Measurements from ENCODE around the gene TCF12.

TCF12 gene

DNA sequence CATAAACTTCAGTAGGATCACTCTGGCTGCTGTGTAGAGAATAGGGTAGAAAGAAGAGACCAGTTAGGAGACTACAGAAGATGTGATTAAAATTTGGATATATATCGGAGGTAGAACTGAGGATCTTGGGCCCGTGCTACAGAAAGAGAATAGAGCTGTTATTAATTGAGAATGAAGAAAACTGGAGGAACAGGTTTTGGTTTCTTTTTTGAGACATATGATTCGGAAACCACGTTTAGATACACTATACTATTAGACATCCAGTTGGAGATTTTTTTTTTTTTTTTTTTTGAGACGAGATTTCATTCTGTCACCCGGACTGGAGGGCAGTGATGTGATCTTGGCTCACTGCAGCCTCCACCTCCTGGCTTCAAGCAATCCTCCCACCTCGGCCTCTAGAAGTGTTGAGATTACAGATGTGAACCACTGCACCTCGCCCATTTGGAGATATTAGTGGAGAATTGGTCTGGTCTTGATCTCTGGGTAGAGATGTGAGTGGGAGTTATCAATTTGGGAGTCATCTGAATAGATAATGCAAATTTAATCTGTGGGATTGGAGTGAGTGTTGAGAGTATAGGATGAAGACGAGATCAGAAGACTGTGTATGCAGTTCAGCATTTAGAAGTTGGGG lies 50.9 kb downstream of the TCF12 start:
- H3K36me3 ChIP-seq, result no peaks in the 10 kb centered on the region
- no peaks in the 10 kb centered on the region for H3K27me3 ChIP-seq
- DNase-seq, result no peak
- TF ChIP-seq, protein P1, sequence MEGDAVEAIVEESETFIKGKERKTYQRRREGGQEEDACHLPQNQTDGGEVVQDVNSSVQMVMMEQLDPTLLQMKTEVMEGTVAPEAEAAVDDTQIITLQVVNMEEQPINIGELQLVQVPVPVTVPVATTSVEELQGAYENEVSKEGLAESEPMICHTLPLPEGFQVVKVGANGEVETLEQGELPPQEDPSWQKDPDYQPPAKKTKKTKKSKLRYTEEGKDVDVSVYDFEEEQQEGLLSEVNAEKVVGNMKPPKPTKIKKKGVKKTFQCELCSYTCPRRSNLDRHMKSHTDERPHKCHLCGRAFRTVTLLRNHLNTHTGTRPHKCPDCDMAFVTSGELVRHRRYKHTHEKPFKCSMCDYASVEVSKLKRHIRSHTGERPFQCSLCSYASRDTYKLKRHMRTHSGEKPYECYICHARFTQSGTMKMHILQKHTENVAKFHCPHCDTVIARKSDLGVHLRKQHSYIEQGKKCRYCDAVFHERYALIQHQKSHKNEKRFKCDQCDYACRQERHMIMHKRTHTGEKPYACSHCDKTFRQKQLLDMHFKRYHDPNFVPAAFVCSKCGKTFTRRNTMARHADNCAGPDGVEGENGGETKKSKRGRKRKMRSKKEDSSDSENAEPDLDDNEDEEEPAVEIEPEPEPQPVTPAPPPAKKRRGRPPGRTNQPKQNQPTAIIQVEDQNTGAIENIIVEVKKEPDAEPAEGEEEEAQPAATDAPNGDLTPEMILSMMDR (IDR thresholded peaks at IDR 0.05), result no peak
- H3K9me3 ChIP-seq, result no peaks in the 10 kb centered on the region
- no peak overlapping the region for H3K4me3 ChIP-seq
- peaks cover 0 to 39% (median 5%) of the 10 kb centered on the region in 4 donors for H3K4me1 ChIP-seq
- intact Hi-C loops (cut with DNase I; ENCODE audit: low total_unique reads), result no loop called here
- H3K27ac ChIP-seq, result no peak overlapping the region

GRCh38 chr15:56971571-56971970 lies 53.1 kb downstream of the TCF12 start:
- no peak overlapping the region for H3K4me3 ChIP-seq
- intact Hi-C loops (cut with DNase I; ENCODE audit: low total_unique reads), result no loop called here
- no peak for DNase-seq
- H3K4me1 ChIP-seq, result peaks cover 0 to 23% (median 4%) of the 10 kb centered on the region in 4 donors
- no peak overlapping the region for H3K27ac ChIP-seq
- no peaks in the 10 kb centered on the region for H3K36me3 ChIP-seq
- TF ChIP-seq, protein P1 (IDR thresholded peaks at IDR 0.05), result no peak
- H3K27me3 ChIP-seq, result no peaks in the 10 kb centered on the region
- H3K9me3 ChIP-seq, result no peaks in the 10 kb centered on the region

DNA sequence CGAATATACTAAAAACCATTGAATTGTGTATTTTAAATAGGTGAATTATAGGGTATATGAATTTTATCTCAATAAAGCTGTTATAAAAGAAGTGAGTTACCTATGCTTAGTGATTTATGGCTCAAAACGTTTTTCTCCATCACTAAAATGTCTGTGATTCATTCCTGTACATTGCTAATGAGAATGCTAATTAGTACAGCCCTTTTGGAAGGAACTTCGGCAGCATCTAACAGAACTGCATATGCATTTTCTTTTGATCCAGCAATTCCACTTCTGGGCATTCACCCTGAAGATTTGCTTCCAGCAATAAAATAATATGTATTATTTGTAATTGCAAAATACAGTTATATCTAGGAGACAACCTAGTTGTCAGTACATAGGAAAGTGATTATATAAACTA lies 53.6 kb downstream of the TCF12 start:
- Histone ChIP-seq H3K9me3 (no peaks in the 10 kb centered on the region), H3K36me3 (no peaks in the 10 kb centered on the region), H3K4me1 (peaks cover 0 to 24% (median 6%) of the 10 kb centered on the region in 4 donors), H3K4me3 (no peak overlapping the region), H3K27me3 (no peaks in the 10 kb centered on the region), H3K27ac (no peak overlapping the region)
- DNase-seq, result no peak
- intact Hi-C loops (cut with DNase I; ENCODE audit: low total_unique reads), result no loop called here
- TF ChIP-seq, protein P1 (IDR thresholded peaks at IDR 0.05), result no peak

- Histone ChIP-seq H3K36me3 (no peaks in the 10 kb centered on the region), H3K27ac (no peak overlapping the region), H3K9me3 (no peaks in the 10 kb centered on the region), H3K4me3 (no peak overlapping the region), H3K4me1 (peaks cover 0 to 24% (median 8%) of the 10 kb centered on the region in 4 donors), H3K27me3 (no peaks in the 10 kb centered on the region)
- DNase-seq, result no peak
- TF ChIP-seq, protein P1 (IDR thresholded peaks at IDR 0.05), result no peak
- intact Hi-C loops (cut with DNase I; ENCODE audit: low total_unique reads), result no loop called here
Observed at GRCh38 chr15:56972426-56972825, 54.0 kb downstream of the TCF12 start.

- TF ChIP-seq, protein P1 (IDR thresholded peaks at IDR 0.05), result no peak
- Histone ChIP-seq H3K36me3 (no peaks in the 10 kb centered on the region), H3K4me1 (peaks cover 0 to 26% (median 11%) of the 10 kb centered on the region in 4 donors), H3K9me3 (no peaks in the 10 kb centered on the region), H3K27me3 (no peaks in the 10 kb centered on the region), H3K27ac (no peak overlapping the region), H3K4me3 (no peak overlapping the region)
- DNase-seq, result no peak
- intact Hi-C loops (cut with DNase I; ENCODE audit: low total_unique reads), result no loop called here
Observed at GRCh38 chr15:56973463-56973862, 55.0 kb downstream of the TCF12 start.
